WI38 (cell line): Measurements from ENCODE around the gene BRPF3.

Experiments
- H3K4me3 ChIP-seq: 2 replicates; pipeline ENCODE4 v1.5.1; 2011; ENCODE audit warnings: low read depth, mild to moderate bottlenecking, control low read depth, low read length
- TF ChIP-seq, protein P1 (sequence below): IDR thresholded peaks from 2 replicates; pipeline ENCODE4 v1.5.1; 2012; ENCODE audit warnings: low read depth, mild to moderate bottlenecking, control low read depth, low read length

BRPF3 gene

DNA sequence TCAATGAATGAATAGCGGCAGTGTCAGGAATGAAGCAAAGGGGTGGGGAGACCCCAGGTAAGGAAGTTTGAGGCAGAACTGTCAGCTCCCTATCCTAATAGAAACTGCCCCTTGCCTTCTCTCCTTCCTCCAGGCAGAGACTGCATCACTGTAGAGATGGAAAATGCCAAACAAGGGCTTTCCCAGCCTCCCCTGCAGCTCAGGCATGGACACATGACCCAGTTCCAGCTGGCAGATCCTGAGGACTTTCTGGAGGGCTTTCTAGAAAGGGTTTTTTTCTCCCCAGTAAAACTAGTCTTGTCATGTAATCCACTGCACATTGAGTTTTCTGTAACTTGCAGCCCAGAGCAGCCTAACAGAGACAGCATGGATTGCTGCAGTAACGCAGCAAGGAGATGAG lies 55.5 kb downstream of the BRPF3 start:
- TF ChIP-seq, protein P1, sequence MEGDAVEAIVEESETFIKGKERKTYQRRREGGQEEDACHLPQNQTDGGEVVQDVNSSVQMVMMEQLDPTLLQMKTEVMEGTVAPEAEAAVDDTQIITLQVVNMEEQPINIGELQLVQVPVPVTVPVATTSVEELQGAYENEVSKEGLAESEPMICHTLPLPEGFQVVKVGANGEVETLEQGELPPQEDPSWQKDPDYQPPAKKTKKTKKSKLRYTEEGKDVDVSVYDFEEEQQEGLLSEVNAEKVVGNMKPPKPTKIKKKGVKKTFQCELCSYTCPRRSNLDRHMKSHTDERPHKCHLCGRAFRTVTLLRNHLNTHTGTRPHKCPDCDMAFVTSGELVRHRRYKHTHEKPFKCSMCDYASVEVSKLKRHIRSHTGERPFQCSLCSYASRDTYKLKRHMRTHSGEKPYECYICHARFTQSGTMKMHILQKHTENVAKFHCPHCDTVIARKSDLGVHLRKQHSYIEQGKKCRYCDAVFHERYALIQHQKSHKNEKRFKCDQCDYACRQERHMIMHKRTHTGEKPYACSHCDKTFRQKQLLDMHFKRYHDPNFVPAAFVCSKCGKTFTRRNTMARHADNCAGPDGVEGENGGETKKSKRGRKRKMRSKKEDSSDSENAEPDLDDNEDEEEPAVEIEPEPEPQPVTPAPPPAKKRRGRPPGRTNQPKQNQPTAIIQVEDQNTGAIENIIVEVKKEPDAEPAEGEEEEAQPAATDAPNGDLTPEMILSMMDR = no peak

DNA sequence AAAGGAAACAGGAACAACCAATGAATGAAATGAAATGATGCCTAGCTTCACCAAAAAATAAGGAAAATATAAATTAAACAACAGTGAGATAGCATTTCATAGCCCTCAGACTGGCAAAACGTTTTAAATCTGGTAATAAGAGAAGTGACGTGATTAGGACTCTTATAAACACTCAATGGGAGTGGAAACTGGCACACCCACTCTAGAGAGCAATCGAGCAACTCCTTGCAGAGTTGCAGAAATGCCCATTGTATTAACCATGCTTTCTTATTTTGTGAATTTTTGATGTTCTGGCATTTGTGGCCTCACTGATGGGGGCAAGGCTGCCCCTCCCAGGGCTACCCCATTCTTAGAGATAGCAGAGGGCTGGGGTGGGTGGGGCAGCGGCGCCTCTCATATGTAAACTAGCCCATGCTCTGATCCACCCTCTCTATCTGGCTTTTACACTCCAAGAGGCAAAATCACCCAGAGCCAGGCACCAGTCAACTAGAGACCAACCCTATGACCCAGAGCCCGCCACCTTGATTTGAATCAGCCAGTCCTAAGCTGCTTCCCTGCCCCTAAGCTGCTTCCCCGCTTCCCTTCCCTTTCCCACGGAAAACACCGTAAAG lies 67.0 kb downstream of the BRPF3 start:
- no peak overlapping the region for H3K4me3 ChIP-seq

More for the DNA sequence above, 55.5 kb downstream of the BRPF3 start:
- H3K4me3 ChIP-seq = no peak overlapping the region

DNA sequence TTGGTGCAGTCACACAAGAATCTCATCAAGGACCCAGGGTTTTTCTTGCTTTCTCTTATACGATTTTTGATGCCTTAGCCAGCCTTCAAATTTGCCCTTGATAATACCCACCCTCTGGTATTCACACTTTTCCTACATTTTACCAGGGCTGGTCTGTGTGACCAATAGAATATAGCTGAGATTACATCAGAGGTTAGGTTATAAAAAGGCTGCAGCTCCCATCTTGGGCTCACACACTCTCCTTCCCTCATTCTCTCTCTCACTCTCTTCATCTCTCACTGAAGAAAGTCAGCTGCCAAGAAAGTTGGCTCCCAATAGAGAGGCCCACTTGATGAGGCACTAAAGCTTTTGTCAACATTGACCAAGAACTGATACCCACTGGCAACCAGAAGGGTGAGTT lies 69.2 kb downstream of the BRPF3 start:
- TF ChIP-seq, protein P1 = no peak
- H3K4me3 ChIP-seq = no peak overlapping the region

More for the DNA sequence above, 67.0 kb downstream of the BRPF3 start:
- TF ChIP-seq, protein P1 = no peak

DNA sequence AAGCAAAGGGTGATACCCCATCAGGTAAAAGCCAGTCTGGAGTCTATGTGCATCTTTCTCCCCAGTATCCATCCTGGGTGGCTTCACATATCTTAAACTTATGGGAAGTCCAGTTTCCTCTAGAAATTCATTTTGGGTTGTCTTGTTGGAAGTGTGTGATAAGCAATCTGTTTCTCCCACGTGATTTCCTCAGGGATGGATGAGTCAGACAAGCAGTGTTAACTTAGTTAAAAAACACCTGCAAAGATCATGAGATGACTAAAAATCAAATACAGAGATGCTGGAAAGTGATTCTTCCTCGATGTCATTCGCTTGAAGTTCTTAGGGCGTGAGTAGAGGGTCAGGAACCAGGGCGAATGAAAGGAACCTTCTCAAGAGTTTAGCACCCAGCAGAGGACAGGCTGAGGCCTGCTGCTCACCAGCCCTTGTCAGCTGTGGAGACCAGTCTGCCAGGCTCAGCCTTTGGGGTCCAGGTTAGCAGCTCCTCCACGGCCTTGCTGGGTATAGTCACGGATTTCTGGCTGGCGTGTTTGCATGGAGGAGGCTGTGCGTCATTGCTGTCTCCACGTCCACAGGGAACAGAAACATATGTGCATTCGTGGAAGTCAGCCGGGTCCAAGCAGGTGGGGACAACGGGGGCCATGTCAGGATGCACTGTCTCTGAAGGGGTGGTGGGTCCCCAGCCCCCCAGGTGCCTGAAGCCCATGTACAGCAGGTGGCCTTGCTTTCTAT lies 70.5 kb downstream of the BRPF3 start:
- TF ChIP-seq, protein P1 = no peak
- H3K4me3 ChIP-seq = no peak overlapping the region

DNA sequence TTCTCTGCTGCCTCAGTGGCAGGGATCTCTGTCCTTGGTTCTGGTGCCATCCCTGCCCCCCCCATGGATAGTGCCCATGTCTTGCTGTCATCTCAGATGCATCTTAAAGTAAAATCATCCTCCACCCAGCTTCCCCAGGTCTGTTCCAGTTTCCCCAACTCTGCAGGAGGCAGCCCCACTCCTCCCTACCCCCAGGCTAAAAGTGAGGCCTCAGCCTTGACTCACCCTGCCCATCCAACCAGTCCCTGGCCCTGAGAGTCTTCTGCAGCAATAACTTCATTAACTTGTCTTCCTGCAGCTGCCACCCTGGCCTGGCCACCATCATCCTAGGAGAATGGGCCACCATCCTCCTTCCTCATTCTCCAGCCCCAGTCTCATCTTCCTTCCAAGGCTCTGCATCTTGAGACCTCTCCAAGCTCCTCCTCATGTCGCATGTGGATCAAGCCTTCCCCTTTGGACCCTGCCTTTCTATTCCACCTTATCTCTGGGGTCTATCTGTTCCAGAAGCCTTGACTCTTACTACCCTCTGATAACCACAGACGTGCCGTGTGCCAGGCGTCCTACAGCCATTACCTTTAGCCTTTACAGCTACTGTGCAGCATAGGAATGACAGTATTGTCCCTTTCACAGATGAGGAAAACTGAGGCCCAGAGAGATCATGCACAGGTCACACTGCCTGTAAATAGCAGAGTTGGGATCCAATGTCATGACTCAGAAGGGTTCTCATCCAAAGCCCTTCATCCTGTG lies 71.4 kb downstream of the BRPF3 start:
- no peak overlapping the region for H3K4me3 ChIP-seq
- TF ChIP-seq, protein P1 = no peak

DNA sequence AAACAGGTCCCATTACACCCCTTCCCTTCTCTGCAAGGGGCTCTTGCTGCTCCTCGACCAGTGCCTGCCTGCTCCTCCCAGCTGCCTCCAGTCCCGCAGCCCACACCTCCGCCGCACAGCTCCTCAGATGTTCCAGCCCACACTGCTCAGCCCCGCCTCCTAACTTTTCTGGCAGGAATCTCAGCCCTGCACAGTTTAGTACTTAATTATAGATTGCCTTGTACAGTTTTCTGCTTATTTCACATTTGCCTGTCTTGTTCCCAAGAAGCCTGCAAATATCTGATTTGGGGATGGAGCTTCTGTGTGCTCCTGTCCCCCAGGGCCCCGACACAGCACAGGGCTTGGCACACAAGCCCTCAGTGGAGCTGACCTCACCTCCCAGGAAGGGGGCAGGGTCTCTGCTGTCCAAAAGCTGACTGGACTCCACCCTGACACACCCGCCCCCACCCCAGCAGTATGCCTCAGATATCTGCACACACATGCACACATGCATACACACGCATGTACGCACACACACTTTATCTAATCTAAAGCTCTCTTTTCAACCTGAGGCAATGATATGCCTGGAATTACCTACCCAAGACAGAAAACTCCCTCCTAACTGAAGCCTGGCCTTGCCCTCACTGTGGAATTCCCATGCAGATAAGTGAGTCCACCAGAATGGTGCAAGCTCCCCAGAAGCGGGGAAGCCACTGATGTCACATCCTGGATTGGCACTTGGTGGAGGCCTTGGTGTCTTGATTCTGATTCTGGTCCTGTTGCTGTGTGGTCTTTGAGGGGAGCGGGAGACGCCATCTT lies 72.1 kb downstream of the BRPF3 start:
- TF ChIP-seq, protein P1 = no peak

More for the DNA sequence above, 72.1 kb downstream of the BRPF3 start:
- H3K4me3 ChIP-seq = no peak overlapping the region
